ENCODE data around the gene HMGN4. TPM values are rescaled to one million over a fixed set of nuclear protein-coding genes. Genes with fewer than 3 reads are reported as not detected.

The HMGN4 gene
- total and polyA plus RNA-seq, 9 of the 15 experiments (the other 6 are each of a cell fraction or from before 2014, with no cell fraction given), result 35.4 to 134 (median 94.1) TPM

- no peak for TF ChIP-seq CTCFL (IDR thresholded peaks at IDR 0.05; ENCODE audit: borderline replicate concordance, insufficient read depth, low read depth, low read length, poor library complexity, severe bottlenecking)
- TF ChIP-seq STAT5A (IDR thresholded peaks at IDR 0.05; ENCODE audit: borderline replicate concordance, low read length), result no peak; the same call in 1 of the 2 replicates
- TF ChIP-seq TEAD2 (tag; IDR thresholded peaks at IDR 0.05), result no peak
- TF ChIP-seq HNRNPLL (IDR thresholded peaks at IDR 0.05; ENCODE audit: low read depth, low read length, poor library complexity, severe bottlenecking), result peak; percentile 33
- TF ChIP-seq KAT7 (CRISPR knock-in tag; IDR thresholded peaks at IDR 0.05; ENCODE audit: borderline replicate concordance), result no peak
- TF ChIP-seq ZNF695 (CRISPR knock-in tag; IDR thresholded peaks at IDR 0.05), result no peak
- TF ChIP-seq RBM22 (IDR thresholded peaks at IDR 0.05; ENCODE audit: low read depth, low read length, poor library complexity, severe bottlenecking), result no peak
- TF ChIP-seq E2F3 (CRISPR knock-in tag; IDR thresholded peaks at IDR 0.05), result no peak
- TF ChIP-seq BMI1 (IDR thresholded peaks at IDR 0.05; ENCODE audit: low read length), result no peak
- peak; percentile 1 for TF ChIP-seq BRD9 (IDR thresholded peaks at IDR 0.05; ENCODE audit: low read depth, partially characterized antibody)
- 0 out of 4 replicates have a peak, but pooled peaks of 1 of the 2 experiments have one; percentile 29 for TF ChIP-seq UBTF (IDR thresholded peaks at IDR 0.05; ENCODE audit: borderline replicate concordance in 1 of 2, low read depth in 2 of 2, low read length in 2 of 2)
- TF ChIP-seq ZNF592 (IDR thresholded peaks at IDR 0.05), result no peak
- TF ChIP-seq CREB3L1 (IDR thresholded peaks at IDR 0.05; ENCODE audit: borderline replicate concordance, low read depth), result no peak
- TF ChIP-seq KDM5B (IDR thresholded peaks at IDR 0.05; ENCODE audit: insufficient replicate concordance, low read depth, low read length), result peak; percentile 15
Observed at GRCh38 chr6:26555505-26556262, 17.5 kb downstream of the HMGN4 start (continued).

All from K562 (cell line).